ENCODE results near the gene CACNG3.

The CACNG3 gene

GRCh38 chr16:24396350-24397271 lies 140.5 kb downstream of the CACNG3 start:
- no peak for TF ChIP-seq NFIC (IDR thresholded peaks at IDR 0.05)
- no peak for TF ChIP-seq FOXM1 (IDR thresholded peaks at IDR 0.05; ENCODE audit: borderline replicate concordance, low read depth)
- TF ChIP-seq CEBPB (IDR thresholded peaks at IDR 0.05), result no peak
- no peak for TF ChIP-seq USF1 (IDR thresholded peaks at IDR 0.05)
- no peak for TF ChIP-seq EP300 (IDR thresholded peaks at IDR 0.05; ENCODE audit: borderline replicate concordance)

DNA sequence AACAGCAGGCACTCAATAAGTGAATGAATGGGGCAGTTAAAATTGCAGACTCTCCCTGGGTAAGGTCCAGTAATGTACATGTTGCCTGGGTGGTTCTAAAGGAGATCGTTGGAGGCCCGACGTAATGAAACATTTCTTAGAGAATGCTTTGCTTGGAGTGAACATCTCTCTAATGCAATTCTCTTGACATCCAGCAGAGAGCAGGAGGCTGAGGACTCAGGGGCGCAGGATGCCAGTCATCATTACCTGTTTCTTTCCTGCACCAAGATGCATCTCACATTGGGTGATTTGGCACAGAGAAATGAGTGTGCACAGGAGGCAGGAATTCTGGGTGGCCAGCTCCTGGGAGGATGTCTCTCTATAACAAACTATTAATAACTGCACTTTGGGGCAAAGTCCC lies 152.9 kb downstream of the CACNG3 start:
- TF ChIP-seq TAF1 (IDR thresholded peaks at IDR 0.05; ENCODE audit: low read depth), result no peak
- peak; percentile 26; the same call in 1 of the 2 replicates for TF ChIP-seq RAD21 (IDR thresholded peaks at IDR 0.05; ENCODE audit: low read depth)
- TF ChIP-seq YY1 (IDR thresholded peaks at IDR 0.05; ENCODE audit: low read depth), result no peak
- no peak for TF ChIP-seq MAX (IDR thresholded peaks at IDR 0.05)
- no peak for TF ChIP-seq EP300 (IDR thresholded peaks at IDR 0.05; ENCODE audit: borderline replicate concordance)
- TF ChIP-seq TCF12 (IDR thresholded peaks at IDR 0.05; ENCODE audit: low read depth), result no peak
